Dedifferentiated amniotic fluid mesenchymal stem cell (primary cell): Measurements from ENCODE around the gene RBMY1F.
"Not testable (repeated sequence)": the region's sequence is repeated elsewhere in the genome, so short reads cannot be mapped to it uniquely, and the experiment has no call there.

Source experiments
- DNase-seq: peaks from one replicate; pipeline ENCODE4 v3.0.0-alpha.2; 2016; ENCODE audit errors: extremely low spot score

Gene RBMY1F

DNA sequence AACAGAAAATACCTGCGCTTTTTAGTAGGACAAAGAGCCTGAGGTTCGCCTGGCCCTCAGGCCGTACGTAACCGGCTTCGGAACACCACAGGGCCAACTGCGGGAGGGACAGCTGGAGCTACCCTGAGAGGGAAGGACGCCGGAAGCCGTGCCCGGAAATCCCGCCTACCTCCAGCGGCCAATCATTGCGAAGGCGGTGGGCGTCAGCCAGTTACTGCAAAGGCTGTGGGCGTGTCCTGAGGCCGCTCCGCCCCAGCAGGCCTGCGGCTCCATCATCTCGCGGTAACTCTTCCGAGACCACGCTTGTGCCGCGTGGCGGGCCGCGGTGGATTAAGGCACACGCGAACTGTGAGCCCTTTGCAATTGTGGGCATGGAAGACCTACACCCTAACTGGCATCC, at the start of gene RBMY1F:
RBMY1F (minus strand) TSS at position 101 of the 400 bp plus-strand sequence. CDS start 1,954 bp downstream, outside the sequence.
- not testable (repeated sequence) for DNase-seq

DNA sequence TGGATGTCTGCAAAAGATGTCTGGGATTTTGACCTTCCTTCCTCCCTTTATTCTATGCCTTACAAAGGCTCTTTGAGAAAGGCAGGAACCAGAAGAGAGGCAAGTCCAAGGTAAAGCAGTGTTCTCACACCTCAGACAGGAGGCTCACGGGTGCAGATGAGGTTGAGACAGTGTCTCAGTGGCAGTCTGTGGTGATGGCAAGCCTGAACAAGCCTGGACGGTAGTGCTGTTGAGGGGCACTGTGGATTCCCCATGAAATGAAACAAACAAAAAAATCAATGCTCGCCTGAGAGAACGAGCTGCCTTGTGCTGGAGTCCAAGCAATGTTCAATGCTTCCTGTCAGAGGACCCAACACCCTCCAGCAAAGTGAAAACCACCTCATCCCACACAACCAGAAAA, 31.6 kb downstream of the RBMY1F start:
- DNase-seq: not testable (repeated sequence)

DNA sequence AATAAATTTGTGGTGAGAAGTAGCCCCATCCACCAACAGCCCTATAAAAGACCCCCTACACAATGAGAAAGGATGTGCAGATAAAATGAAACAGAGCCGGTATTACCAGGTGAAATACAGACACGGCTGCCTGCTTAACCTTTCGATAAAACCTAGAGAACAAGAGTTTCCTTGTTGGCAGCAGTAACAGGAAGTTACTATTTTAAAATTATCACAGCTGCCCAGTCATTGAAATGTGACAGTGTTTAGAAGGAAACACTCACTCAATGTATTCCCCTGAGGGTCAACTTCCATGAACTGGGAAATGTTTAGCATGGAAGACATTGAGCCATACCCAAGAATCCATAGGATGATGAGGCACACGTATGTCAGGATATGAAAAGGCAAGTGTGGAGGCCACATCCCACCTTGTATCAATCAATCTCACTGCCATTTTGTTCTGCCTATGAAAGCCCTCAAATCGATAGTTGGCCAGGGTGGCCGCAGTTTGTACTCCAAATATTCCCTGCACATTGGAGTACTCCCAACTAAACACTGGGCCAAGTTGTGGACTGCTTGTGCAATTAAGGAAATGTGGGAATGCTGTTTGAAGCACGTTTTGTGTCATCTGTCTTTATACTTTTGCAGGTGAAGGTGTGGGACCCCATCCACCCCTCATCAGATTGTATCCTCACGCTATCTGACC, 41.6 kb downstream of the RBMY1F start:
- DNase-seq: not testable (repeated sequence)

DNA sequence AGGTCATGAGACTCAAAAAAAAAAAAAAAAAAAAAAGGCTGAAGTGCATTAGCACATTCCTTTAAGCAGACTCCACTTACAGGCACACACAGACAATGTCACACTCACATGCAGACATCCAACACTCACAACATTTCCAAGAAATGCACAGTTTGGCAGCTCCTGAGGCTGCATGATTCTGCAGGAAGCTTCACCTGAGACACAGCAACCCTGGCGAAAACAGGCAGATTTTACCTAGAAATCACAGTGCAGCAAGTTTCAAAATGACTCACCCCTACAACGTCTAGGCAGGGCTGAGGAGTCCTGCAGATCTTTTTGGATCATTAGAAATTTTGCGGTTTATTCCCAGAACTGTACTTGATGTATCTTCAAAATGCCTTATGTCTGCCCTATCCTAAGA, 48.0 kb downstream of the RBMY1F start:
- not testable (repeated sequence) for DNase-seq

GRCh38 chrY:22130494-22130893, 52.2 kb downstream of the RBMY1F start:
- DNase-seq: not testable (repeated sequence)
